SK-N-SH (cell line): ENCODE measurements around the gene MTMR11. TPM values are rescaled to one million over a fixed set of nuclear protein-coding genes. Genes with fewer than 3 reads are reported as not detected.

Experiments used
- CTCF ChIA-PET: fragments of 300-600, 350-600 bp; formaldehyde crosslinking; extraction: SDS; loops from one replicate; lab custom pipeline; 2021; lab: Yijun Ruan, JAX
- POLR2A ChIA-PET: fragments of 350-600 bp; sonication (Branson Sonifier 250); formaldehyde crosslinking; extraction: SDS; loops from one replicate; lab custom pipeline; 2020; ENCODE audit warnings: antibody characterized with exemption, inconsistent platforms; lab: Yijun Ruan, JAX
- DNase-seq: peaks from one replicate; pipeline ENCODE4 v3.0.0; 2012
- H2AFZ ChIP-seq: fragments of 200-600 bp; sonication (generic); 2 replicates; pipeline ENCODE4 v1.8.1; 2016; ENCODE audit warnings: antibody characterized with exemption, mild to moderate bottlenecking, low read depth
- H3F3A ChIP-seq: fragments of 200-600 bp; sonication (generic); replicated peaks from 2 replicates; pipeline ENCODE3; 2016; ENCODE audit warnings: antibody characterized with exemption, mild to moderate bottlenecking; ENCODE audit not compliant: insufficient read depth
- H3K27ac ChIP-seq, 2 experiments: fragments of 200-500 bp in 1 of 2; fragments of 200-600 bp in 1 of 2; sonication (Bioruptor generic) in 1 of 2; sonication (generic), shearing (Covaris generic) in 1 of 2; 2 replicates each; pipeline versions ENCODE4 v1.5.1 to v1.6.1; 2014 to 2016; ENCODE audit warnings: low read depth in 2 of 2, inconsistent platforms in 1 of 2, low read length in 1 of 2, mild to moderate bottlenecking in 1 of 2, mixed read lengths in 1 of 2
- H3K27me3 ChIP-seq: fragments of 200-600 bp; sonication (generic), shearing (Covaris generic); 2 replicates; pipeline ENCODE4 v1.6.1; 2016; ENCODE audit warnings: mixed run types; ENCODE audit not compliant: insufficient read depth
- H3K36me3 ChIP-seq, 2 experiments: fragments of 200-500 bp in 1 of 2; fragments of 200-600 bp in 1 of 2; sonication (Bioruptor generic) in 1 of 2; sonication (generic) in 1 of 2; replicated peaks in 1 of 2; 2 replicates each; pipeline versions ENCODE3 to v1.5.1; 2014 to 2016; ENCODE audit warnings: low read length in 1 of 2, mild to moderate bottlenecking in 1 of 2; ENCODE audit not compliant: insufficient read depth in 2 of 2, control insufficient read depth in 1 of 2
- H3K4me1 ChIP-seq, 2 experiments: fragments of 200-500 bp in 1 of 2; fragments of 200-600 bp in 1 of 2; sonication (Bioruptor generic) in 1 of 2; sonication (generic), shearing (Covaris generic) in 1 of 2; 2 replicates each; pipeline versions ENCODE4 v1.5.1 to v1.6.1; 2014 to 2016; ENCODE audit warnings: low read depth in 1 of 2, low read length in 1 of 2, mixed run types in 1 of 2; ENCODE audit not compliant: insufficient read depth in 2 of 2, control insufficient read depth in 1 of 2
- H3K4me2 ChIP-seq: fragments of 200-600 bp; sonication (generic), shearing (Covaris generic); 2 replicates; pipeline ENCODE4 v1.6.1; 2017; ENCODE audit warnings: mixed run types
- H3K4me3 ChIP-seq, 2 experiments: fragments of 200-500 bp in 1 of 2; fragments of 200-600 bp in 1 of 2; sonication (Bioruptor generic) in 1 of 2; sonication (generic), shearing (Covaris generic) in 1 of 2; 2 replicates each; pipeline versions ENCODE4 v1.5.1 to v1.8.1; 2014 to 2016; ENCODE audit warnings: low read depth in 2 of 2, inconsistent platforms in 1 of 2, low read length in 1 of 2, mild to moderate bottlenecking in 1 of 2, mixed read lengths in 1 of 2, moderate library complexity in 1 of 2
- H3K79me2 ChIP-seq: fragments of 200-600 bp; sonication (generic); 2 replicates; pipeline ENCODE4 v1.8.1; 2017; ENCODE audit warnings: mild to moderate bottlenecking; ENCODE audit not compliant: insufficient read depth
- H3K9ac ChIP-seq: fragments of 200-600 bp; sonication (generic); 2 replicates; pipeline ENCODE4 v1.6.1; 2017; ENCODE audit warnings: mixed run types
- H3K9me2 ChIP-seq: fragments of 200-600 bp; sonication (generic); 2 replicates; pipeline ENCODE4 v1.6.1; 2017; ENCODE audit warnings: mixed run types
- H3K9me3 ChIP-seq: fragments of 200-600 bp; sonication (generic); 2 replicates; pipeline ENCODE4 v1.6.1; 2017; ENCODE audit warnings: mixed run types, mild to moderate bottlenecking, moderate library complexity
- H4K20me1 ChIP-seq: fragments of 200-600 bp; sonication (generic); 2 replicates; pipeline ENCODE4 v1.6.1; 2017; ENCODE audit warnings: mild to moderate bottlenecking, mixed run types; ENCODE audit not compliant: insufficient read depth
- ELF1 ChIP-seq: IDR thresholded peaks from 2 replicates; pipeline ENCODE4 v1.4.0; 2012
- EP300 ChIP-seq, 2 experiments: IDR thresholded peaks; 2 replicates each; pipeline versions ENCODE4 v1.4.0 to v1.6.1; 2012; ENCODE audit warnings: borderline replicate concordance in 1 of 2, low read depth in 1 of 2, low read length in 1 of 2
- EZH2phosphoT487 ChIP-seq: fragments of 200-600 bp; sonication (generic); IDR thresholded peaks from 2 replicates; pipeline ENCODE4 v1.6.1; 2017; ENCODE audit warnings: low read depth, mixed run types, mild to moderate bottlenecking, antibody characterized with exemption, moderate library complexity, borderline replicate concordance
- FOSL2 ChIP-seq: IDR thresholded peaks from 2 replicates; pipeline ENCODE4 v1.4.0; 2012; ENCODE audit warnings: low read depth, mild to moderate bottlenecking, moderate library complexity, borderline replicate concordance
- FOXM1 ChIP-seq: IDR thresholded peaks from 2 replicates; pipeline ENCODE4 v1.4.0; 2012; ENCODE audit warnings: low read depth, mild to moderate bottlenecking
- MEF2A ChIP-seq: IDR thresholded peaks from 2 replicates; pipeline ENCODE4 v1.4.0; 2012; ENCODE audit warnings: low read depth, borderline replicate concordance
- MXI1 ChIP-seq: IDR thresholded peaks from 2 replicates; pipeline ENCODE4 v1.6.1; 2012; ENCODE audit warnings: mild to moderate bottlenecking, low read depth, low read length, improper control_type of control experiment
- NRF1 ChIP-seq: IDR thresholded peaks from 2 replicates; pipeline ENCODE4 v1.6.1; 2012; ENCODE audit warnings: low read depth, mild to moderate bottlenecking, low read length
- RAD21 ChIP-seq: IDR thresholded peaks from 2 replicates; pipeline ENCODE4 v1.6.1; 2012; ENCODE audit warnings: mild to moderate bottlenecking, low read length
- RXRA ChIP-seq: IDR thresholded peaks from 2 replicates; pipeline ENCODE4 v1.4.0; 2012; ENCODE audit warnings: low read depth, mild to moderate bottlenecking, borderline replicate concordance
- SMC3 ChIP-seq: IDR thresholded peaks from 2 replicates; pipeline ENCODE4 v1.6.1; 2012; ENCODE audit warnings: low read depth, low read length, improper control_type of control experiment
- TAF1 ChIP-seq: IDR thresholded peaks from 2 replicates; pipeline ENCODE4 v1.6.1; 2012; ENCODE audit warnings: low read depth, mild to moderate bottlenecking, low read length, moderate library complexity, borderline replicate concordance
- TCF12 ChIP-seq: IDR thresholded peaks from 2 replicates; pipeline ENCODE4 v1.4.0; 2012
- TEAD4 ChIP-seq: IDR thresholded peaks from 2 replicates; pipeline ENCODE4 v1.4.0; 2012; ENCODE audit warnings: mild to moderate bottlenecking, borderline replicate concordance; ENCODE audit not compliant: insufficient read depth
- WGBS: methylation state at CpG from one replicate; pipeline ENCODE4 v1.1.6; 2017; ENCODE audit warnings: low lambda C conversion rate; 5-methylcytosine and 5-hydroxymethylcytosine counted together
- polyA plus RNA-seq, 3 experiments: library from polyadenylated mRNA; depleted of rRNA; stranded (reverse); fragments of >200 nt; gene quantifications; 2 replicates each; pipeline ENCODE4 v1.2.3, GENCODE V29; 2012
- TF ChIP-seq, protein P1 (sequence below): IDR thresholded peaks from 2 replicates; pipeline ENCODE4 v1.6.1; 2012; ENCODE audit warnings: mild to moderate bottlenecking, low read depth, low read length, moderate library complexity
- TF ChIP-seq, protein P2 (sequence below): IDR thresholded peaks from 2 replicates; pipeline ENCODE4; 2012
- TF ChIP-seq, protein P3 (sequence below): IDR thresholded peaks from 2 replicates; pipeline ENCODE4 v1.4.0; 2012; ENCODE audit warnings: low read depth
- TF ChIP-seq, protein P4 (sequence below): fragments of 150-350 bp; IDR thresholded peaks from 2 replicates; pipeline ENCODE4 v1.6.1; 2017; ENCODE audit warnings: antibody characterized with exemption, low read length, low read depth, borderline replicate concordance
- TF ChIP-seq, protein P5 (sequence below): IDR thresholded peaks from 2 replicates; pipeline ENCODE4 v1.4.0; 2012; ENCODE audit warnings: low read depth, borderline replicate concordance
- TF ChIP-seq, protein P6 (sequence below): IDR thresholded peaks from 2 replicates; pipeline ENCODE4 v1.4.0; 2012; ENCODE audit warnings: low read depth, borderline replicate concordance

MTMR11 gene, protein sequence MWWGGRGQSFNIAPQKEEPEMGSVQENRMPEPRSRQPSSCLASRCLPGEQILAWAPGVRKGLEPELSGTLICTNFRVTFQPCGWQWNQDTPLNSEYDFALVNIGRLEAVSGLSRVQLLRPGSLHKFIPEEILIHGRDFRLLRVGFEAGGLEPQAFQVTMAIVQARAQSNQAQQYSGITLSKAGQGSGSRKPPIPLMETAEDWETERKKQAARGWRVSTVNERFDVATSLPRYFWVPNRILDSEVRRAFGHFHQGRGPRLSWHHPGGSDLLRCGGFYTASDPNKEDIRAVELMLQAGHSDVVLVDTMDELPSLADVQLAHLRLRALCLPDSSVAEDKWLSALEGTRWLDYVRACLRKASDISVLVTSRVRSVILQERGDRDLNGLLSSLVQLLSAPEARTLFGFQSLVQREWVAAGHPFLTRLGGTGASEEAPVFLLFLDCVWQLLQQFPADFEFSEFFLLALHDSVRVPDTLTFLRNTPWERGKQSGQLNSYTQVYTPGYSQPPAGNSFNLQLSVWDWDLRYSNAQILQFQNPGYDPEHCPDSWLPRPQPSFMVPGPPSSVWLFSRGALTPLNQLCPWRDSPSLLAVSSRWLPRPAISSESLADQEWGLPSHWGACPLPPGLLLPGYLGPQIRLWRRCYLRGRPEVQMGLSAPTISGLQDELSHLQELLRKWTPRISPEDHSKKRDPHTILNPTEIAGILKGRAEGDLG
- polyA plus RNA-seq (2012; rRNA removed) = 9.4 and 12.4 TPM in 2 replicates
- polyA plus RNA-seq (2012; cell fraction: cytosol; rRNA removed) = 3.8 and 5.1 TPM in 2 replicates
- 43.1 and 63.4 TPM in 2 replicates for polyA plus RNA-seq (2012; cell fraction: nucleus; rRNA removed)

DNA sequence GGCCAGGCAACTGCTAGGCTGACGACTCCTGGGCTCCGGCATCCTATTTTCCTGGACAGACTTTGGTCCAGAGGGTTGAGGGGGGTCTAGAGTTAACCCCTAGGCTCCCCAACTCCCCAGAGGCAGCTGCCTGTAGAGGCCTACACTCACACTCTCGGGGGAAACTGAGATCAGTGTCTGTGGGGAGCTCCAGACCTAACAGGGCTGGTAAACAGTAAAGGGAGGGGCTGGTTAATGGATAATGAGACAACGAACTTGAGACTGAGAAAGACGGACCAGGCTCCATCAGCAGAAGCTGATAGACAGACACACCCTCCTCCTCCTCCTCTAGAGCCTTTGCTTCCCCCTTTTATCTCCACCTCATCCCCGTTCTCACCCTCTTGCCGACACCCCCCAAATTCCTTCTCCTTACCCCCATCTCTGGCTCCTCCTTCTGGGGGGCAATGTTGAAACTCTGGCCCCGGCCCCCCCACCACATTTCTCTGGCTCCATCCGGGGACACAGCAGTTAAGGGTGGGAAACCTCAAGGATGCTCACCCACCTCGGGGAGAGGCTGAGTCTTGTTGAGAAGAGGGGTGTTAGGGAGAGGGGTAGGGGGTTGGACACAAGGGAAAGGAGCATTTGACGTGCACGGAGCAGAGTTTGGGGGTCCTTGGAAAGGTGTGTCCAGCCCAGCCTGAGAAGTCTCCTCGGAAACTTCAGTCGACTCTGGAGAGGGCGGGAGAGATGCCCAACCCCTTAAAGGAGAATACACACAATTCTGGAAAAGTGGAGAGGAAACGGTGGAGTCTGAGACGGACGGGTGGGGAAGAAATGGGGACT is at the start of gene MTMR11:
MTMR11 (minus strand) TSS at position 710 of the 822 bp plus-strand sequence; CDS start at position 478, 232 bp downstream.
- Histone ChIP-seq H3K4me2 (peak within 1 kb of the TSS; percentile 64), H3K27ac (peak within 1 kb of the TSS; percentile 73 to 83), H2AFZ (no peak within 1 kb of the TSS; the same call in 1 of the 2 replicates), H3K36me3 (peaks cover 0 to 6% of the 10 kb centered on the region in 2 experiments), H4K20me1 (no peaks in the 10 kb centered on the region), H3K9me3 (no peaks in the 10 kb centered on the region), H3F3A (peaks cover 34% of the 10 kb centered on the region), H3K27me3 (no peaks in the 10 kb centered on the region), H3K9ac (peak within 1 kb of the TSS; percentile 58; the same call in 1 of the 2 replicates), H3K4me1 (peaks cover 19 to 29% of the 10 kb centered on the region in 2 experiments), H3K4me3 (peak within 1 kb of the TSS; percentile 51; a peak in 3 of 4 replicates), H3K79me2 (no peaks in the 10 kb centered on the region), H3K9me2 (no peaks in the 10 kb centered on the region)
- no peak for TF ChIP-seq NRF1
- TF ChIP-seq, protein P1, sequence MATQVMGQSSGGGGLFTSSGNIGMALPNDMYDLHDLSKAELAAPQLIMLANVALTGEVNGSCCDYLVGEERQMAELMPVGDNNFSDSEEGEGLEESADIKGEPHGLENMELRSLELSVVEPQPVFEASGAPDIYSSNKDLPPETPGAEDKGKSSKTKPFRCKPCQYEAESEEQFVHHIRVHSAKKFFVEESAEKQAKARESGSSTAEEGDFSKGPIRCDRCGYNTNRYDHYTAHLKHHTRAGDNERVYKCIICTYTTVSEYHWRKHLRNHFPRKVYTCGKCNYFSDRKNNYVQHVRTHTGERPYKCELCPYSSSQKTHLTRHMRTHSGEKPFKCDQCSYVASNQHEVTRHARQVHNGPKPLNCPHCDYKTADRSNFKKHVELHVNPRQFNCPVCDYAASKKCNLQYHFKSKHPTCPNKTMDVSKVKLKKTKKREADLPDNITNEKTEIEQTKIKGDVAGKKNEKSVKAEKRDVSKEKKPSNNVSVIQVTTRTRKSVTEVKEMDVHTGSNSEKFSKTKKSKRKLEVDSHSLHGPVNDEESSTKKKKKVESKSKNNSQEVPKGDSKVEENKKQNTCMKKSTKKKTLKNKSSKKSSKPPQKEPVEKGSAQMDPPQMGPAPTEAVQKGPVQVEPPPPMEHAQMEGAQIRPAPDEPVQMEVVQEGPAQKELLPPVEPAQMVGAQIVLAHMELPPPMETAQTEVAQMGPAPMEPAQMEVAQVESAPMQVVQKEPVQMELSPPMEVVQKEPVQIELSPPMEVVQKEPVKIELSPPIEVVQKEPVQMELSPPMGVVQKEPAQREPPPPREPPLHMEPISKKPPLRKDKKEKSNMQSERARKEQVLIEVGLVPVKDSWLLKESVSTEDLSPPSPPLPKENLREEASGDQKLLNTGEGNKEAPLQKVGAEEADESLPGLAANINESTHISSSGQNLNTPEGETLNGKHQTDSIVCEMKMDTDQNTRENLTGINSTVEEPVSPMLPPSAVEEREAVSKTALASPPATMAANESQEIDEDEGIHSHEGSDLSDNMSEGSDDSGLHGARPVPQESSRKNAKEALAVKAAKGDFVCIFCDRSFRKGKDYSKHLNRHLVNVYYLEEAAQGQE = no peak
- no peak for TF ChIP-seq MXI1
- TF ChIP-seq FOXM1 = no peak
- TF ChIP-seq, protein P2, sequence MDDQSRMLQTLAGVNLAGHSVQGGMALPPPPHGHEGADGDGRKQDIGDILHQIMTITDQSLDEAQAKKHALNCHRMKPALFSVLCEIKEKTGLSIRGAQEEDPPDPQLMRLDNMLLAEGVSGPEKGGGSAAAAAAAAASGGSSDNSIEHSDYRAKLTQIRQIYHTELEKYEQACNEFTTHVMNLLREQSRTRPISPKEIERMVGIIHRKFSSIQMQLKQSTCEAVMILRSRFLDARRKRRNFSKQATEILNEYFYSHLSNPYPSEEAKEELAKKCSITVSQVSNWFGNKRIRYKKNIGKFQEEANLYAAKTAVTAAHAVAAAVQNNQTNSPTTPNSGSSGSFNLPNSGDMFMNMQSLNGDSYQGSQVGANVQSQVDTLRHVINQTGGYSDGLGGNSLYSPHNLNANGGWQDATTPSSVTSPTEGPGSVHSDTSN = no peak
- no peak for TF ChIP-seq FOSL2
- TF ChIP-seq TAF1 = no peak
- no peak for TF ChIP-seq RXRA
- TF ChIP-seq SMC3 = no peak
- TF ChIP-seq TEAD4 = no peak
- TF ChIP-seq, protein P3, sequence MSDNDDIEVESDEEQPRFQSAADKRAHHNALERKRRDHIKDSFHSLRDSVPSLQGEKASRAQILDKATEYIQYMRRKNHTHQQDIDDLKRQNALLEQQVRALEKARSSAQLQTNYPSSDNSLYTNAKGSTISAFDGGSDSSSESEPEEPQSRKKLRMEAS = no peak
- no peak for TF ChIP-seq EP300 (IDR thresholded peaks at IDR 0.05; ENCODE audit: borderline replicate concordance in 1 of 2, low read depth in 1 of 2, low read length in 1 of 2)
- no peak for TF ChIP-seq EZH2phosphoT487
- no peak for TF ChIP-seq ELF1
- TF ChIP-seq, protein P4, sequence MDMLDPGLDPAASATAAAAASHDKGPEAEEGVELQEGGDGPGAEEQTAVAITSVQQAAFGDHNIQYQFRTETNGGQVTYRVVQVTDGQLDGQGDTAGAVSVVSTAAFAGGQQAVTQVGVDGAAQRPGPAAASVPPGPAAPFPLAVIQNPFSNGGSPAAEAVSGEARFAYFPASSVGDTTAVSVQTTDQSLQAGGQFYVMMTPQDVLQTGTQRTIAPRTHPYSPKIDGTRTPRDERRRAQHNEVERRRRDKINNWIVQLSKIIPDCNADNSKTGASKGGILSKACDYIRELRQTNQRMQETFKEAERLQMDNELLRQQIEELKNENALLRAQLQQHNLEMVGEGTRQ = no peak
- no peak for TF ChIP-seq RAD21
- no peak for TF ChIP-seq TCF12
- TF ChIP-seq, protein P5, sequence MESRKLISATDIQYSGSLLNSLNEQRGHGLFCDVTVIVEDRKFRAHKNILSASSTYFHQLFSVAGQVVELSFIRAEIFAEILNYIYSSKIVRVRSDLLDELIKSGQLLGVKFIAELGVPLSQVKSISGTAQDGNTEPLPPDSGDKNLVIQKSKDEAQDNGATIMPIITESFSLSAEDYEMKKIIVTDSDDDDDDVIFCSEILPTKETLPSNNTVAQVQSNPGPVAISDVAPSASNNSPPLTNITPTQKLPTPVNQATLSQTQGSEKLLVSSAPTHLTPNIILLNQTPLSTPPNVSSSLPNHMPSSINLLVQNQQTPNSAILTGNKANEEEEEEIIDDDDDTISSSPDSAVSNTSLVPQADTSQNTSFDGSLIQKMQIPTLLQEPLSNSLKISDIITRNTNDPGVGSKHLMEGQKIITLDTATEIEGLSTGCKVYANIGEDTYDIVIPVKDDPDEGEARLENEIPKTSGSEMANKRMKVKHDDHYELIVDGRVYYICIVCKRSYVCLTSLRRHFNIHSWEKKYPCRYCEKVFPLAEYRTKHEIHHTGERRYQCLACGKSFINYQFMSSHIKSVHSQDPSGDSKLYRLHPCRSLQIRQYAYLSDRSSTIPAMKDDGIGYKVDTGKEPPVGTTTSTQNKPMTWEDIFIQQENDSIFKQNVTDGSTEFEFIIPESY = no peak
- TF ChIP-seq, protein P6, sequence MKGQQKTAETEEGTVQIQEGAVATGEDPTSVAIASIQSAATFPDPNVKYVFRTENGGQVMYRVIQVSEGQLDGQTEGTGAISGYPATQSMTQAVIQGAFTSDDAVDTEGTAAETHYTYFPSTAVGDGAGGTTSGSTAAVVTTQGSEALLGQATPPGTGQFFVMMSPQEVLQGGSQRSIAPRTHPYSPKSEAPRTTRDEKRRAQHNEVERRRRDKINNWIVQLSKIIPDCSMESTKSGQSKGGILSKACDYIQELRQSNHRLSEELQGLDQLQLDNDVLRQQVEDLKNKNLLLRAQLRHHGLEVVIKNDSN = no peak
- TF ChIP-seq MEF2A = no peak
- 62% methylated on average over 18 of the region's 18 CpGs for WGBS
- POLR2A ChIA-PET = no interaction called here
- CTCF ChIA-PET = interaction anchor here (2.9 kb wide), 1 partner anchor 233 kb away, joined by 10 read pairs; no protein-coding TSS in a partner anchor
- no peak for DNase-seq
